GM08714 (cell line): ENCODE measurements around the gene FUBP1.
"Not testable (repeated sequence)": the region's sequence is repeated elsewhere in the genome, so short reads cannot be mapped to it uniquely, and the experiment has no call there.

Source experiments
- H3K4me3 ChIP-seq: fragments of 200-500 bp; sonication (Bioruptor generic); 2 replicates; pipeline ENCODE4 v1.5.1; 2014; ENCODE audit warnings: mild to moderate bottlenecking, low read length, inconsistent platforms
- ZNF274 ChIP-seq: IDR thresholded peaks from 2 replicates; pipeline ENCODE4 v1.6.1; 2012; ENCODE audit warnings: mild to moderate bottlenecking, low read depth, low read length

FUBP1 gene

DNA sequence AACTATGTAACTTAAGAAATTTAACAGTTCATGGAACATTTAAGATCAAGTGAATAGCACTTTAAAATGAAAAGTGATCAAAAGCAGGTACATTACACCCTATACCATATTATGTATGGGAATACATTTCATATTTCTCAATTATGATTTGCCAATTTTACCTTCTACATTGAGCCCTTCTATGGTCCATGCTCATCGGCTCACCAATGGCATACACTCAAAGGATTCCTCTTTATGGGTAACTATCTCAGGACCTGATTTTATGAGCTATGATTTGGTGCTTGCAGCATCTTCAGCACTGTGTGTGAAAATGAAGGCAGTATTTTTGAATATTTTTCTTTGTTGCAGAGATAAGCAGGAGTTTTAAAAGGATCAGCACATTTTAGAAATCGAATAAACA lies 33.5 kb downstream of the FUBP1 start:
- no peak for TF ChIP-seq ZNF274
- no peak overlapping the region for H3K4me3 ChIP-seq

DNA sequence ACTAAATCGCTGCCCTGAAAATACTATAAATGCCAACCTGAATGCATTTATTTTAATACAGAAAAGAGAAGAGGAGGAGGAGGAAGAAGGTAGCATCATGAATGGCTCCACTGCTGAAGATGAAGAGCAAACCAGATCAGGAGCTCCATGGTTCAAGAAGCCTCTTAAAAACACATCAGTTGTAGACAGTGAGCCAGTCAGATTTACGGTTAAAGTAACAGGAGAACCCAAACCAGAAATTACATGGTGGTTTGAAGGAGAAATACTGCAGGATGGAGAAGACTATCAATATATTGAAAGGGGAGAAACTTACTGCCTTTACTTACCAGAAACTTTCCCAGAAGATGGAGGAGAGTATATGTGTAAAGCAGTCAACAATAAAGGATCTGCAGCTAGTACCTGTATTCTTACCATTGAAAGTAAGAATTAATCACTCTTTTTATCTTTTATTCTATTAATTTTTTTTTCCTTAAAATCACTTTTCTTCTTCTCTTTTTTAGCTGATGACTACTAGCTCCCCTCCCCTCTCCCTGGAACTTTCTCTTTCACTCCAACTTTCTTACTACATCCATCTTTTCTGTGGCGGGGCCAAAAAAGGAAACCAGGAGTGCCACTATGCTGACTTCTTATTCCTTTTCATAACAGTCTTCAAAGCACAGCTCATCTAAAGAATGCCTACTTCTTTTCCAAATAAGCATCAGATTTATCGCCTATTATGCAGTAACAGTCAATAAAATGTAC lies 36.3 kb downstream of the FUBP1 start:
- TF ChIP-seq ZNF274, result no peak
- H3K4me3 ChIP-seq, result no peak overlapping the region

DNA sequence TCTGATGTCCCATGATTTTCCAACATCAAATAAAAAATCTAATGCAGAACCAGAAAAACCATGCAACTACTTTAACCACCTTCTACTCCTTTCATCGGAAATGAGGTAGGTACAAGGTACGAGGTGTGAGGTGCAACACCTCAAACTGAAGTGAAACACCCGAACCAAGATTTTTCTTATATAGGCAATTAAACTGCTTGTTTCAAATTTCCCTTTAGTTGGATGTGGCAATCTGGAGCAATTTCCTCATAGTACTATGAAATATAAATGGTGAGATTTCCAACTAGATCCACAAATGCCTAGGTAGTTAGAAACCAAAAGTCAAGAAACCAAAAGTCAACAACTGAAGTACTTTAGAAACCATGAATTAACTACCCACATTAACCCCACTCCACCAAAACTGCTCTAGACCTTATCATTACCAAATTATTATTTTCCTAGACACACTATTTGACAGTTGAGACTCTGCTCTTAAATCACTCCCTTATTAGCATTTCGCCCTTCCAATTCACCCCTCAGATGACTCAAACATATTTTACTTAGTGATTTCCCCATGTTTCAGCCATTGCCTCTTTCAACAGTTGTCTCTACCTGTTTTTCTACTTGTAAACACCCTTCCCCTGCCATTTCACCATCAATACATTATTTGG lies 37.8 kb downstream of the FUBP1 start:
- no peak for TF ChIP-seq ZNF274
- no peak overlapping the region for H3K4me3 ChIP-seq

DNA sequence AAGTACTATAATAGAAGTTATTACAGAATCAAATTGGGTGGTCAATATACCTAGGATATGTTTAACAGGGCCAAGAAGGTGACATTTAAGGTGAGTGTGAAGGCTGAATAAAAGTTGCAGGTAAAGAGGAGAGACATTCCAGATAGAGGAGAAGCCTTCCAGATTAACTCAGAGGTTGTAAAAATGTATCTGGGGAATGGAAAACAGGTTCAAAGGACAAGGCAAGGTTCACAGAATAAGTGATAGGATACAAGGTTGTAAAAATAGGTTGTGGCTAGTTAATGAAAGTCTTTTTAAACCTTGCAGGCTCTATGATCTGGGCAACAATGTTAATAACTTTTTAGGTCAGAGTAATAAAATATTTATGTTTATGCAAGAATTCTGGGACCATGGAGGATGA lies 40.2 kb downstream of the FUBP1 start:
- no peak overlapping the region for H3K4me3 ChIP-seq
- TF ChIP-seq ZNF274, result no peak

DNA sequence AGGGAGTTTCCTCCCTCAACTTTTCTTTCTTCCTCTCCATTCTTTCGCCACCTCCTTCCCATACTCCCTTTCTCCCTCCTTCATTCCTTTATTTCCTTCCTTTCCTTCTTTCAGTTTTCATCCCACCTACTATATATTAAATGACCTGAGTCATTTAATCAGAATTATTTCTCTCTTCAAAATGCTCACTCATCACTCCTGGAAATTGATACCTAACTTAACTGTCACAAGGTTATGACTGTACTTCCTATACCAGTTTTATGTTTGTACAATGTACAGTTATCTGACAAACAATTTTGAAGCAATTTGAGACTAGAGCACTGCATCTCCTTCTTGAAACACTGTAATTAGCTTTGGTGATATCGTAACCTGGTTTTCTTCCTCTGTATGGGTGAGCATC lies 49.1 kb downstream of the FUBP1 start:
- H3K4me3 ChIP-seq, result no peak overlapping the region
- no peak for TF ChIP-seq ZNF274

DNA sequence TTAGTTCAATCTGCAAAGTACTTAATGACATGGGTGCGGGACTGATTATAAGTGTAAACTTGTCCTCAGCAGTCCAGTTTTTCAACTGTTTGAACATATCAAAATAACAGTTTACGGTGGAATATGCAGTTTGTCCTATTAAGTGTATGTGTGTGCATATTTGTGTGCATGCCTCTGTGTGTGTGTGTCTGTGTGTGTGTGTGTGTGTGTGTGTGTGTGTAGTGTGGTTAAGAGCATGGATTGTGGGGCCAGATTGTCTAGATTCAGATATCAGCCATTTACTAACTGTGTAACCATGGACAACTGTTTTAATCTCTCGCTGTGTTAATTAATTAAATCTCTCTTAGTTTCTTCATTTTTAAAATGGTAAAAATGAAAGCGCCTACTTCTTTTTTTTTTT lies 51.5 kb downstream of the FUBP1 start:
- no peak overlapping the region for H3K4me3 ChIP-seq
- TF ChIP-seq ZNF274, result no peak

DNA sequence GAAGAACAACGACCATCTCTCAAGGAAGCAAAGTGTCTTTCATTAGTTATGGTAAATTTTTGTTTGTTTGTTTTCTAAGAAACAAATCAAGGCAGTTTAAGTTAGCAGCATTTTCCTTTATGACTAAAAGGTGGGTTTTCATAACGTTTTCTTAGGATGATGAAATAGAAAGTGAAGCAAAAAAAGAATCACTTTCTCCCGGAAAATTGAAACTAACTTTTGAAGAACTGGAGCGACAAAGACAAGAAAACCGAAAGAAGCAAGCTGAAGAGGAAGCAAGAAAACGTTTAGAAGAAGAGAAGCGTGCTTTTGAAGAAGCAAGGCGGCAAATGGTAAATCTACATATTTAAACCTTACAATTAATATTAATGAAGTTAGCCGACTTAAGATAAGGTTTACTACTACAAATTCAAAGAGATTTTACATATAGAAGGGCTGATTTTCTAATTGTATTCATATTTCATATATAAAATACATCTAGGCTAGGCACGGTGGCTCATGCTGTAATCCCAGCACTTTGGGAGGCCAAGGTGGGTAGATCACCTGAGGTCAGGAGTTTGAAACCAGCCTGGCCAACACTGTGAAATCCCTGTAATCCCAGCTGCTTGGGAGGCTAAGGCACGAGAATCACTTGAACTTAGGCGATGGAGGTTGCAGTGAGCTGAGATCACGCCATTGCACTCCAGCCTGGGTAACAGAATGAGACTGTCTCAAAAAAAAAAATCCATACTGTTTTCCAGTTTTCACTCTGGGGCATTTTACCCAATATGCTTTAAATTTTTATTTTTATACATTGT lies 52.1 kb downstream of the FUBP1 start:
- no peak for TF ChIP-seq ZNF274
- peak overlapping the region; percentile 64; the same call in 1 of the 2 replicates for H3K4me3 ChIP-seq

DNA sequence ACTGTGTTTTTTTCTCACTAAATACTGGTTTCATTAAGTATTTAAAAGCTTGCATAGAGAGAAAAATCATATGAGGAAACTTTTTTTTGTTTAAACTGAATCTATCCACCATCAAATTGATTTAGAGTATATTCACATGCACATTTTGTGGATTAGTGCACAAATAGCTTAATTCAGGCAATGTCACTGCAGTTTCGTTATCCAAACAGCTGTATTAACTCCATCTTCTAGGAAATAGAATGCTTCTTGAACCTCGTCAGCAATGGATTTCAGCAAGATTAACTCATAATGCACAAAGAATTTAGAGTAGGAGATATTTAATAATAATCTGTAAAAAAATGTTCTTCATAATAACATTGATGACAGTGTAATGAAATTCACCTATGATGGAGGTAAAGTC lies 52.9 kb downstream of the FUBP1 start:
- no peak overlapping the region for H3K4me3 ChIP-seq
- no peak for TF ChIP-seq ZNF274

DNA sequence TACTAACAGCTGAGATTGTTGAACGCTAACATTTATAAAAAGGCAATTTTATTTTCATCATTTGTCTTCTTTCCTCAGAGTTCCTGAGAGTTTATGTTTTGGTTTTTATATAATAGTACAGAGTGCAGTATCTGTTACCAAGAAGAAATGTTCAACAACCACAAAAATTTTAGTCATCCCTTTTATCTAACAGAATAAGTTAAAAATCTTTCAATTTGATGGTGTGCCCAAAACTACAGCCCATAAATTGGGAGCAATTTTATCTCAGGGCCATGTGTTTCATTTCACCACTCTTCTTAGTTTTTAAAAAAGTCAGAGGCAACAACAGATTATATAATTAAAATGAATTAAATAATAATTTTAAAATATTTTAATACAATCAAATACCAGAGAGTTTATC lies 53.4 kb downstream of the FUBP1 start:
- H3K4me3 ChIP-seq, result no peak overlapping the region
- TF ChIP-seq ZNF274, result no peak

DNA sequence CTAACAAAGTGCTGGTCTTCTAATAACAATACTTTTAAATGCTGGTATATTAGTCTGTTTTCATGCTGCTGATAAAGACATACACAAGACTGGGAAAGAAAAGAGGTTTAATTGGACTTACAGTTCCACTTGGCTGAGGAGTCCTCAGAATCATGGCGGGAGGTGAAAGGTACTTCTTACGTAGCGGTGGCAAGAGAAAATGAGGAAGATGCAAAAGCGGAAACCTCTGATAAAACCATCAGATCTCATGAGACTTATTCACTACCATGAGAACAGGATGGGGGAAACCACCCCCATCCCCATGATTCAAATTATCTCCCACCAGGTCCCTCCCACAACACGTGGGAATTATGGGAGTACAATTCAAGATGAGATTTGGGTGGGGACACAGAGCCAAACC lies 60.0 kb downstream of the FUBP1 start:
- not testable (repeated sequence) for H3K4me3 ChIP-seq

DNA sequence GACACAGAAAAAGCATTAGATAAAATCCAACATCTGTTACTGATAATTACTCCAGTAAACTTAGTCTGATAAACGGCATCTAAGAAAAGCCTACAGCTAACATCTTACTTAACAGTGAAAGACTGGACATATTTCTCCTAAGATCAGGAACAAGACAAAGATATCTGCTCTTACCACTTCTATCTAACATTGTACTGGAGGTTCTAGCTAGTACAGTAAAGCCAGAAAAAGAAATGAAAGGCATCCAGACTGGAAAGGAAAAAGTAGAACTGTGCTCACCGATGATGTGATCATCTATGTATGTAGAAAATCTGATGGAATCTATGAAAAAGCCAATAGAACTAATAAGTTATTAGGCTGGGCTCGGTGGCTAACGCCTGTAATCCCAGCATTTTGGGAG lies 68.8 kb downstream of the FUBP1 start:
- TF ChIP-seq ZNF274, result no peak
- H3K4me3 ChIP-seq, result no peak overlapping the region

DNA sequence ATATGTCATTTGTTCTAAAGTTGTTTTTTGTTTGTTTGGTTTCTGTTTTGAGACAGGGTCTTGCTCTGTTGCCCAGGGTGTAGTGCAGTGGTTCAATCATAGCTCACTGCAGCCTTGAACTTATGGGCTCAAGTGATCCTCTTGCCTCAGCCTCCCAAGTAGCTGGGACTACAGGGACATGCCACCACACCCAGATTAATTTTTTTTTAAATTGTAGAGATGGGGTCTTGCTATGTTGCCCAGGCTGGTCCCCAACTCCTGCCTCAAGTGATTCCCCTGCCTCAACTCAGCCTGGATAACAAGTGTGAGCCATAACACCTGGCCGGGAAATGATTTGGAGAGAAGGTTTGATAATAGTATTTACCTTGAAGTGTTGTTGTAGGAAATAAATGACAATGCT lies 72.2 kb downstream of the FUBP1 start:
- H3K4me3 ChIP-seq, result no peak overlapping the region
- TF ChIP-seq ZNF274, result no peak

DNA sequence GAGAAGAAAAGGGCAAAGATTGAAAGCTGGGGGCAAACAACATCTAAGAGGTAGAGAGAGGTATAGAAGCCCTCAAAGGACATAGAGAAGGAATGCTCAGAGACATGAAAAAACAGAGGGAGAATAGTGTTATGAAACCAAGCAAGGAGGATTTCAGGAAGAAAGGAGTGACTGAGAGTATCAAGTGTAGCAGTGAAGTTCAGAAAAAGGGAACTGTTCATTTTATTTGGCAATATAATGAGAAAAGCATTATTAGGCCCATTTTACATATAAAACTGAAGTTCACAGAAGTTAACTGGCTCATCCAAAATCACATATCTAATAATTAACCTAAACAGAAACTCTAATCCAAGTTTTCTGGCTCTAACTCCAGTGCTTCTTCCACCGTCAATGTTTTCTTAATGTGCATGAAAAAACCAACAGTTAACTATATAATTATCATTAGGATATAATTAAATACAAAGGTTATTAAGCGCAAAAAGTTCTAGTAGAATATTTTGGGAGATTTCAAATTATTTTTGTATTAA lies 72.8 kb downstream of the FUBP1 start:
- TF ChIP-seq ZNF274, result no peak
- H3K4me3 ChIP-seq, result no peak overlapping the region

DNA sequence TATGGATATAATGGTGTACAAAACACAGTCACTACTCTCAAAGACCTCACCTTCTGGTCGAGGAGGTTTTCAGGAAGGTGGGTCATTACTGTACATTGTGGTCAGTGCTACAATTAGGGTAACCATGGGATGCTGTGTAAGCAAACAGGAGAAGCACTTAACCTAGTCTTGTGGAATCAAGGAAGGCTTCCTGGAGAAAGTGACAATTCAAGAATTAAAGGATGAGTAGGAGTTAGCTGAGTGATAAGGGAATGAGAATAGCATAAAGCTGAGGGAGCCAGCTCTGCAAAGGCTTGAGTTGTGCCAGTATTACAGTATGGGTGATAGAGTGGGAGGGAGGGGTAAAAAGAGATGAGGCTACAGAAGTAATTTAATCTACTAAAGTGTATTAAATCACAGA lies 73.3 kb downstream of the FUBP1 start:
- H3K4me3 ChIP-seq, result no peak overlapping the region
- no peak for TF ChIP-seq ZNF274
